ENCODE data around the gene SCARB1.

The SCARB1 gene

DNA sequence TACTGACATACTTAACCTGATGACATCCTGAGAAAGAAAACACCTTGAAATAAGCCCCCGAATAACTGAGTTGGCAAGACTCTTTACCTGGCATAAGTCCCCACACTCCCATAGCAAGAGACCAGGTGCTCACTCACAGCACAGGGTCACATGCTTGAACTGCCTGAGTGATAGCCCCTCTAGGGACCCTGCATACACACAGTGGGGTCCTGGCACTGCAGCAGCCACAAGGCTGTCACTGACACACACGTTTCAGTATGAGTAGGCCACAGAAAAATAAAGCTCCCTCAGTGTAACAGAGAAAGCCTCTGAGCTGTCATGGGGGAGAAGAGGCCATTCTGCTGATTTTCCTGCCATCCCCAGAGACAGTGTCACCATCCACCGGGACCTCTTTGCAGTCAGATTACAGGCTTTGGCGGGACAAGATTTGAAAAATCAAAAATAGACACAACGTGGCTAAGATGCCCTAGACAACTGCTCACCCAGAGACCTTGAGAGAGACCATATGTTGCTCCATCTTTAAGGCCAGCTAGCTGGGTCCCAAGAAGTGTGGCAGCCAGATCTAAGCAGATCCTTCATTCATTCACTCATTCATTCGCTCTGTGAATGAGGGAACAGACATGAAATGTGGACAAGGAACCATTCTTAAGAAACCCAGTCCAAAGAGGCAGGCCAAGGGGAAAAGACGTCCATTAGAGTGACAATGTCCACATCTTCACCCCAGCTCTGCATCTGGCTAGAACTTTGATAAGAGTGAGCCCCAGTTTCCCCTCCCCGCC lies 1.6 kb downstream of the SCARB1 start:
- DNase-seq, result no peak

GRCh38 chr12:124861492-124861891 lies 2.2 kb downstream of the SCARB1 start:
- no peak for DNase-seq

DNA sequence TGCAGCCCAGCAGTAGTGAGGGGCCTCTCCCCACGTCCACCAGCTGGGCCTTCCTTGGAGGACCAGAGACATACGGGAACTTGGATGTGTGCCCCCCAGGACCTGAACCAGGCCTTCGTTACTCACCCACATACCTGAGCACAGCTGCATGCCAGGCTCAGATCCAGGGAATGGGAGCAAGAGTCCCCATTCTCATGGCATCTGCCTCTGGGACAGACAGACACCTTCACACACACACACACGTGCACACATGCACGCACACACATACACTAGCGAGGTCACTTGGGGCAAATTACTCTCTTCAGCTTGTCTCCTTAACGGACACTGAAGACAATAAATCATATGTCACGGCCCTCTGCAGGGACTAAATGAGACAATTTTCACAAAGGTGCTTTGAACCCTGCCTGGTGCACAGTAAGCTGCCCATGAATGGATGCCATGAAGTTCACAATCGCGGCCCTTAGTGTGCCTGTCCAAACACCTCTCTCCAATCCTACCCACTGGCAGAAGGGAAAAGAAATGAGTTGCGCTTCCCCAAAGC lies 5.7 kb downstream of the SCARB1 start:
- no peak for DNase-seq

GRCh38 chr12:124856842-124857178 lies 6.9 kb downstream of the SCARB1 start:
- DNase-seq, result no peak

DNA sequence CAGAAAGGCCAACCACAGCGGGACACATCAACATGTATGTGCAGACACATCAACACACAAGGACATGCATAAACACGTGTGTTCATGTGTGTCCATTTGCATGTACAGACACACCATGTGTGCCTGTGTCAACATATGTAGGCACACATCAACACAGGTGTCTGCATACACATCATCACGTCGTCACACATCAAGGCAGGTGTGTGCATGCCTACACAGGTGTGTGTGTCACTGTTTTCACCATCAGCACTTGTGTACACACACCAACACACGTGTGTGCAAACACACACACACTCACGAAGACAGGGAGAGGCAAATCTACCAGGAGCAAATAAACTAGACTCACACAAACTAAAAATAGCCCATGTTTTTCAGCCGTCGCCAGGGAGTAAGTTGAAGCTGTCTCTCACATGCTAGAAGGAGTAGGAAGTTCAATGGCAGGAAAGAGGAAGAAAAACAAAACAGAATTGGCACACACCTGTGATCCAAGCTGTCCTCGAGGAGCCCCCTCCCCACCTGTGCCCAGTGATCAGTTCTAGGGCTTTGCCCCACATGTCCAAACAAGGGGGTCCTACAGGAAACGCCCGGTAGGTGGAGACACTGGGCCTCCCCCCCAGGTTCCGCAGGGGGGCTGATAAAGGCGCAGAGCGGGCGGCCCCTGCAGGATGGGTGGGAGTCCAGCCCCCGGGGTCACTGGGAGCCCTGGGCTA lies 7.4 kb downstream of the SCARB1 start:
- DNase-seq, result no peak

GRCh38 chr12:124855275-124855957 lies 8.2 kb downstream of the SCARB1 start:
- DNase-seq, result no peak

DNA sequence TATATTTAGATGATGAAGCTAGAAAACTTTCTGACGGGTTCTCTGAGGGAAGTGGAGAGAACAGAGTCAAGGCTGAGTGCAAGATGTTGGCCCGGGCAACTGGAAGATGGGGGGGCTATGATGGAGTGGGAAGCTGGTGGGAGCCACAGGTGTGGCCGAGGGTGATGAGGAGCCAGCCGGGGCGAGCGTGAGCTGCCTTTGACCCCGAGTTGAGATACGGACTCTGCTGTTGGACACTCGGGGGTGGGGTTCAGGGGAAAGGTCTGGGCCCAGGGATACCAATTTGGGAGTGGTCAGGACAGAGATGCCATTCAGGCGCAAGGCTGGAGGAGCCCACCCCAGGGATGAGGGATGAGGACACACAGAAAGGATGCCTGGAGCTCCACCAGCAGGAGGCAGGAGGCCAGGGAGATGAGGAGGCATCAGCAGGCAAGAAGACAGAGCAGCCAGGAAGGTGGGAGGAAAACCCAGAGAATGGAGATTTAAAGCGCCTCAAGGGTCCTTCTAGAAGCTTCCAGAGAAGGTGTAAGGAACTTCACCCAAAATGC lies 9.0 kb downstream of the SCARB1 start:
- no peak for DNase-seq

GRCh38 chr12:124853781-124854636 lies 9.7 kb downstream of the SCARB1 start:
- no peak for DNase-seq

DNA sequence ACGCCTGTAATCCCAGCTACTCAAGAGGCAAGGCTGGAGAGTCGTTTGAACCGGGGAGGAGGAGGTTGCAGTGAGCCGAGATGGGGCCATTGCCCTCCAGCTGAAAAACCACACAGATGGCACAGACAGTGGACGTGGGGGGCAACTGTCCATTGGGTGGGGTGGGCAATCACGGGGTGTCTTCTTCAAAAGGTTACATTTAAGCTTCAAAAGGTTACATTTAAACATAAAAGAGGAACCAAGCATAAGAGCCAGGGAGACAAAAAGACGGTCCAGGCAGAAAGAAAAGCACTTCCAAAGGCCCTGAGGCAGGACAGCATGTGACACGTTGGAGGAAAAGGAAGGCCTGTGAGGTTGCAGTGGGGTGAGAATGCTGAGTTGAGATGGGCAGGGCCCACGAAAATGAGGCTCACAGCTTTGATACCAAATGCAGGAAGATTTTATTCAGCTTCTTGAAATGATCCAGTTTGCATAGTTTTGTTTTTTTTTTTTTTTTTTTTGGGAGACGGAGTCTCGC lies 10.7 kb downstream of the SCARB1 start:
- DNase-seq, result no peak

- no peak for DNase-seq
These were observed 11.3 kb downstream of the SCARB1 start for GRCh38 chr12:124852329-124852831.

GRCh38 chr12:124851342-124851741 lies 12.3 kb downstream of the SCARB1 start:
- no peak for DNase-seq

- DNase-seq, result no peak
These were observed 14.3 kb downstream of the SCARB1 start for GRCh38 chr12:124849382-124849781.

DNA sequence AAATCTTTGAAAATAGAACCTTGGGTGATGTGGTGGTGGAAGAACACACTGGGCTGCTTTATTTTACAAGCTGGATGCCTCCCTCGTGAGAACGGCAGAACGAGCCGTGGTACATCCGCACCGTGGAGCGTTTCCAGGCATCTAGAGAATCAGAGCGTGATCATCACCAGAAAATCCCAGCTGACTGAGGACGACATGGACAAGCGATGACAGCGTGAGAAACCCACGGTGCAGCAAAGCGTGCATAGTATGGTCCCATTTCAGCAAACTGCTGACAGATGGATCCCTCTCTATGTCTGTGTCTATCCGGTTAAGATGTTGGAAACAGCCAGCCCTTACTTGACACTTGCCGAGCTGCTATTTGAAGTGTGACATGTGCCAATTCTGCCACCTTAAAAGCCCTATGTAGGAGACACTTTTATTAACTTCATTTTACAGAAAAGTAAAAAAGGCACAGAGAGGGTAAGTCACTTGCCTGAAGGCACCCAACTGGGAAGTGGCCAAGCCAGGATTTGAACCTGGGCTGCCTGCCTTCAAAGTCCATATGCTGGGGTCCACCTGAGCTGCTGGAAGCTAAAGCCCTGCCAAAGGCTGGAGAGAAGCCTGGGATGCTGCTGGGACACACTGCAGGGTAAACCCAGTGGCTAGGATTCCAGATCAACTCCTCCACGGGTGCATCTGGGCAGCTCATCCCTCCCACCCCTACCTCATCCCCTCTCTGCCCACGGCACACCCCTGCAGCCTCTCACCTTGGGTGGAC lies 14.9 kb downstream of the SCARB1 start:
- no peak for DNase-seq

GRCh38 chr12:124847113-124848074 lies 16.3 kb downstream of the SCARB1 start:
- DNase-seq, result no peak

- no peak for DNase-seq
These were observed 19.0 kb downstream of the SCARB1 start for GRCh38 chr12:124844411-124845397.

DNA sequence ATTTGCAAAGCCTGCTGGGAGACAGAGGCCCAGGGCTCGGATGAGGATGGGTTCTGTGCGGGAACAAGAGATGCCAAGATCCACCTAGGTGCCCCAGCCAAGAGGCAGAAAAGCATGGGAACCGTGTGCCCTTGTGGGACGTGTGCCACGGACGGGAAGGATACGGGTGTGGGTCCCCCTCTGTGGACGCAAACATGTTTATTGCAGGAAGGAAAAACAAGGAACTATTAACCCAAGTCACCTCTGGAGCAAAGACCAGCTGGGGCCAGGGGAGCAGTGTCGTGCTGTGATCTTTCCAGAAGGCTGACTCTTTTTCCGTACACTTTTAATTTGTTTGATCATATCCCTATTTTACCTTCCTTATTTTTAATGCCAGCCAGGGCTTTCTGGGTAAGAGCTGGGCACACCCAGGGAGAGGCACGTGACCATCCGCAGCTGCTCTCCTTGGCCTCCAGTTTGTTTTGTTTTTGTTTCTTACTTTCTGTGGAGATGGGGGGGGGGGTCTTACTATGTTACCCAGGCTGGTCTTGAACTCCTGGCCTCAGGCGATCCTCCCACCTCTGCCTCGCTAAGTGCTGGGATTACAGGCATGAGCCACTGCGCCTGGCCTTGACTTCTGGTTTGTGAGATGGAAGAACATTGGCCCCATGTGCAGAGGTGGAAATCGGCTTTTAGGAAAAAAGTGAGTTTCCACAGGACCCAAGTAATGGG lies 20.7 kb downstream of the SCARB1 start:
- no peak for DNase-seq

DNA sequence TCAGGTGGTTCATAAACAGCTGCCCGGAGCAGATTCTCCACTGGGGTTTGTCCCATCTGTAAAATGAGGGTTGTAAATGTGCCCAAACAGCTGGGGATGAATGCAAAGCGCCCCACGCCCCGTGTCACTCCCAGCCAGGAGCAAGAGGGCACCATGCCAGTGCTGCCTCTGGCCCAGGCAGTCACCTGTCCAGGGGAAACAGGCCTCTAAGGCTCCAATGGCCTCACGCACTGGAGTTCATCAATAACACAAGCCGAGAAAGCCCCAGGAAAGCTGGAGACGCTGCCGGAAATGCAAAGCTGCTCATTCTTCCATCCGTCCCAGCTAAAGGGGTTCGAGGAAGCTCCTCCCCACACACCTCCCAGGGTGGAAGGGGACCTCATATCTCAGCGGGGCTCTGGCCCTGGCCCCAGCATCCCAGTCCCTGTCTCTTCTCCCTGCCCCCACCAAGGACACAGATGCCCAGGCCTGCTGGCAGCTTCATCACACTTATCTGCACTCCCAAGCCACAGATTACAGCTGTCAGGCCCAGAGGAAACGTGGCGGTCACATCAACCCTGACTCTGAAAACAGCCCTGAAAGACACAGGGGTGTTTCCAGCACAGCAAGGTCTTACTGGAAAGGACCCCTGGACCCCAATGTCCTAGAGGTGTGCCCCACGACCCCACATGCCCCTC lies 21.5 kb downstream of the SCARB1 start:
- DNase-seq, result no peak

All from effector CD4-positive, alpha-beta T cell (primary cell).